Esophagus muscularis mucosa (tissue), 4 donors: Measurements from ENCODE around the gene MEIOSIN.

Experiments
- EP300 ChIP-seq: sonication (generic); formaldehyde crosslinking; IDR thresholded peaks from one replicate; pipeline ENCODE4 v1.6.1; 2017; ENCODE audit warnings: antibody characterized with exemption
- POLR2A ChIP-seq: fragments of 450-650 bp; IDR thresholded peaks from one replicate; pipeline ENCODE4 v1.6.1; 2017; ENCODE audit warnings: antibody characterized with exemption, moderate library complexity, mild to moderate bottlenecking, low read depth
- TF ChIP-seq, protein P1 (sequence below), 3 experiments: fragments of 200-600 bp in 2 of 3; fragments of 450-650 bp in 1 of 3; sonication (generic) in 2 of 3; IDR thresholded peaks; one replicate each; pipeline ENCODE4 v1.5.1; 2017 to 2019; ENCODE audit warnings: antibody characterized with exemption in 3 of 3, mild to moderate bottlenecking in 2 of 3, moderate library complexity in 1 of 3

DNA sequence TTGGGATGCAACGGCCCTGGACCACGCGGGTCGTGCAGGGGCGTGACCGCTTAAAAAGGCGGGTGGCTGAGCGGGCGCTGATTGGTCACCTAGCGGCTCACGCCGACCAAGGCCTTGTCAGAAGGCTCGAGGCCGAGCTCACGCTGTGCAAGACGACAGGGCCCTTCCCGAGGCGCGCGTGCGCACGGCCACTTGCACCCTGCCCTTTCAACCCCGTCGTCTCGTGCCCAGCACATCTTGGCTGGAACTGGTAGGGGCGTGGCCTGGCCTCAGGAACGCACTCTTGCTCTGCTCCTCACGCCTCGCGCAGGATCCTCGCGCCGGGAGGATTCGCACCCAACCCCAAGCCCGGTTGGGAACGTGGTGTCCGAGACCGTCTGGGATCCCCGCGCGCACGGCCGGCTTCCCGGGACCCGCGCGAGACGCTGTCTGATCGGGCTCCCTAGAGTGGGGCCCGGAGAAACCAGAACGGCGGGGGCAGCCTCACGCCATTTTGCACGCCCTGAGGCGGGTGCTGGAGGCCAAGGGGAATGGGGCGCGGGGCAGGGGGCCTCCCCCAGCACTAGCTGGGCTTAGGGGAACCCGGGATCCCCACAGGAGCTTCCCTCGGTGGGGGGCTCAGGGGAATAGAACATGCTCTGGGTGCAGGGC is at the start of gene MEIOSIN:
- TF ChIP-seq, protein P1, sequence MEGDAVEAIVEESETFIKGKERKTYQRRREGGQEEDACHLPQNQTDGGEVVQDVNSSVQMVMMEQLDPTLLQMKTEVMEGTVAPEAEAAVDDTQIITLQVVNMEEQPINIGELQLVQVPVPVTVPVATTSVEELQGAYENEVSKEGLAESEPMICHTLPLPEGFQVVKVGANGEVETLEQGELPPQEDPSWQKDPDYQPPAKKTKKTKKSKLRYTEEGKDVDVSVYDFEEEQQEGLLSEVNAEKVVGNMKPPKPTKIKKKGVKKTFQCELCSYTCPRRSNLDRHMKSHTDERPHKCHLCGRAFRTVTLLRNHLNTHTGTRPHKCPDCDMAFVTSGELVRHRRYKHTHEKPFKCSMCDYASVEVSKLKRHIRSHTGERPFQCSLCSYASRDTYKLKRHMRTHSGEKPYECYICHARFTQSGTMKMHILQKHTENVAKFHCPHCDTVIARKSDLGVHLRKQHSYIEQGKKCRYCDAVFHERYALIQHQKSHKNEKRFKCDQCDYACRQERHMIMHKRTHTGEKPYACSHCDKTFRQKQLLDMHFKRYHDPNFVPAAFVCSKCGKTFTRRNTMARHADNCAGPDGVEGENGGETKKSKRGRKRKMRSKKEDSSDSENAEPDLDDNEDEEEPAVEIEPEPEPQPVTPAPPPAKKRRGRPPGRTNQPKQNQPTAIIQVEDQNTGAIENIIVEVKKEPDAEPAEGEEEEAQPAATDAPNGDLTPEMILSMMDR (IDR thresholded peaks at IDR 0.05): no peak
- no peak for TF ChIP-seq POLR2A
- no peak for TF ChIP-seq EP300
